PC-9 (cell line): ENCODE measurements around the gene CCDC180. TPM values are rescaled to one million over a fixed set of nuclear protein-coding genes. Genes with fewer than 3 reads are reported as not detected.

Experiments used
- BruUV-seq: library from RNA; stranded (reverse); fragments of 400-500 nt; replicated peaks from 2 replicates; lab custom pipeline; 2021; lab: Mats Ljungman, UMichigan
- CTCF ChIA-PET: fragments of 300-600 bp; sonication (Branson Sonifier 250); formaldehyde crosslinking; loops from one replicate; lab custom pipeline; 2022; ENCODE audit warnings: antibody characterized with exemption; lab: Charles Lee
- POLR2A ChIA-PET: fragments of 300-600 bp; sonication (Branson Sonifier 250); formaldehyde crosslinking; loops from one replicate; lab custom pipeline; 2022; ENCODE audit warnings: antibody characterized with exemption; ENCODE audit not compliant: unreplicated experiment; lab: Charles Lee
- DNase-seq, 2 experiments: peaks; one replicate each; pipeline versions ENCODE4 v3.0.0 to v3.0.0-alpha.2; 2015 to 2022; ENCODE audit warnings: mixed read lengths in 1 of 2
- H2AFZ ChIP-seq: fragments of 200-600 bp; sonication (generic); 2 replicates; pipeline ENCODE4 v1.8.1; 2017; ENCODE audit warnings: antibody characterized with exemption
- H3F3A ChIP-seq: fragments of 200-600 bp; sonication (generic); 2 replicates; pipeline ENCODE4 v1.8.1; 2017; ENCODE audit warnings: antibody characterized with exemption, mild to moderate bottlenecking, low read depth; ENCODE audit not compliant: insufficient read depth
- H3K27ac ChIP-seq: fragments of 200-600 bp; sonication (generic); 2 replicates; pipeline ENCODE4 v1.6.1; 2016; ENCODE audit warnings: mixed run types
- H3K27me3 ChIP-seq: fragments of 200-600 bp; sonication (generic); 2 replicates; pipeline ENCODE4 v1.6.1; 2016; ENCODE audit warnings: low read depth, mixed run types; ENCODE audit not compliant: insufficient read depth
- H3K36me3 ChIP-seq: fragments of 200-600 bp; sonication (generic); 2 replicates; pipeline ENCODE4 v1.6.1; 2016; ENCODE audit warnings: low read depth, mixed run types
- H3K4me1 ChIP-seq: fragments of 200-600 bp; sonication (generic); replicated peaks from 2 replicates; pipeline ENCODE4 v1.6.1; 2016; ENCODE audit warnings: mixed run types; ENCODE audit not compliant: insufficient read depth
- H3K4me2 ChIP-seq: fragments of 200-600 bp; sonication (generic); 2 replicates; pipeline ENCODE4 v1.6.1; 2017; ENCODE audit warnings: mixed run types
- H3K4me3 ChIP-seq: fragments of 200-600 bp; sonication (generic); 2 replicates; pipeline ENCODE4 v1.6.1; 2016; ENCODE audit warnings: mixed run types
- H3K79me2 ChIP-seq: fragments of 200-600 bp; sonication (generic); 2 replicates; pipeline ENCODE4 v1.6.1; 2017; ENCODE audit warnings: low read depth, mixed run types
- H3K9me2 ChIP-seq: fragments of 200-600 bp; sonication (generic); 2 replicates; pipeline ENCODE4 v1.8.1; 2017; ENCODE audit warnings: mild to moderate bottlenecking; ENCODE audit not compliant: insufficient read depth
- H3K9me3 ChIP-seq: fragments of 200-600 bp; sonication (generic); 2 replicates; pipeline ENCODE4 v1.8.1; 2016; ENCODE audit warnings: low read depth; ENCODE audit not compliant: insufficient read depth
- H4K20me1 ChIP-seq: fragments of 200-600 bp; sonication (generic); 2 replicates; pipeline ENCODE4 v1.8.1; 2017; ENCODE audit not compliant: insufficient read depth
- CTCF ChIP-seq: fragments of 200-600 bp; sonication (generic); conservative IDR thresholded peaks from 2 replicates; pipeline ENCODE4 v1.6.1; 2017; ENCODE audit warnings: mixed run types, antibody characterized with exemption, mild to moderate bottlenecking, moderate library complexity
- EZH2 ChIP-seq: fragments of 200-600 bp; sonication (generic); IDR thresholded peaks from 2 replicates; pipeline ENCODE4 v1.8.0; 2017; ENCODE audit warnings: antibody characterized with exemption, low read depth
- intact Hi-C: fragments of 100-400 bp; cut with micrococcal nuclease; formaldehyde crosslinking; loops from one replicate; pipeline ENCODE4 v1.10.0; 2022; ENCODE audit not compliant: unreplicated experiment
- total RNA-seq: library from RNA; stranded (reverse); gene quantifications from 2 replicates; pipeline ENCODE4 v1.2.3, GENCODE V29; 2021

Gene CCDC180
- total RNA-seq, 1 experiment from 2014 or later, result 2.3 TPM

- Histone ChIP-seq H3F3A (no peaks in the 10 kb centered on the region), H3K9me3 (no peaks in the 10 kb centered on the region), H3K27ac (no peak overlapping the region), H2AFZ (no peak overlapping the region), H3K4me1 (no peaks in the 10 kb centered on the region), H3K4me2 (no peak overlapping the region), H3K4me3 (no peak overlapping the region), H3K9me2 (no peaks in the 10 kb centered on the region), H3K36me3 (no peaks in the 10 kb centered on the region), H3K79me2 (no peaks in the 10 kb centered on the region), H4K20me1 (no peaks in the 10 kb centered on the region), H3K27me3 (no peaks in the 10 kb centered on the region)
- no peak for TF ChIP-seq EZH2
- no peak for TF ChIP-seq CTCF
- POLR2A ChIA-PET, result no interaction called here
- BruUV-seq, result no TSS peak
- CTCF ChIA-PET, result no interaction called here
- no peak for DNase-seq
- intact Hi-C loops, result no loop called here
These were observed 12.7 kb downstream of the CCDC180 start for GRCh38 chr9:97320080-97320642.

GRCh38 chr9:97321251-97321650, 13.8 kb downstream of the CCDC180 start:
- POLR2A ChIA-PET, result no interaction called here
- H3K9me3 ChIP-seq, result no peaks in the 10 kb centered on the region
- H3K9me2 ChIP-seq, result no peaks in the 10 kb centered on the region
- no peak overlapping the region for H3K4me3 ChIP-seq
- no TSS peak for BruUV-seq
- no peak overlapping the region for H2AFZ ChIP-seq
- H3K79me2 ChIP-seq, result no peaks in the 10 kb centered on the region
- H3K36me3 ChIP-seq, result no peaks in the 10 kb centered on the region
- intact Hi-C loops, result no loop called here
- H4K20me1 ChIP-seq, result no peaks in the 10 kb centered on the region
- H3K4me1 ChIP-seq, result no peaks in the 10 kb centered on the region
- no peaks in the 10 kb centered on the region for H3F3A ChIP-seq
- CTCF ChIA-PET, result no interaction called here
- no peak for DNase-seq
- no peak overlapping the region for H3K4me2 ChIP-seq
- no peaks in the 10 kb centered on the region for H3K27me3 ChIP-seq
- TF ChIP-seq EZH2 (no peak), CTCF (no peak)
- H3K27ac ChIP-seq, result no peak overlapping the region

GRCh38 chr9:97321691-97322090, 14.2 kb downstream of the CCDC180 start:
- no peak overlapping the region for H2AFZ ChIP-seq
- no peaks in the 10 kb centered on the region for H3K36me3 ChIP-seq
- TF ChIP-seq CTCF (no peak), EZH2 (no peak)
- no peaks in the 10 kb centered on the region for H4K20me1 ChIP-seq
- no peak overlapping the region for H3K27ac ChIP-seq
- no peaks in the 10 kb centered on the region for H3K27me3 ChIP-seq
- no peak for DNase-seq
- H3K4me1 ChIP-seq, result no peaks in the 10 kb centered on the region
- no peak overlapping the region for H3K4me2 ChIP-seq
- ChIA-PET POLR2A (no interaction called here), CTCF (no interaction called here)
- H3K79me2 ChIP-seq, result no peaks in the 10 kb centered on the region
- BruUV-seq, result no TSS peak
- no peak overlapping the region for H3K4me3 ChIP-seq
- no peaks in the 10 kb centered on the region for H3K9me3 ChIP-seq
- no peaks in the 10 kb centered on the region for H3K9me2 ChIP-seq
- no peaks in the 10 kb centered on the region for H3F3A ChIP-seq
- intact Hi-C loops, result no loop called here
